ENCODE results near the gene LRP5. TPM values are rescaled to one million over a fixed set of nuclear protein-coding genes. Genes with fewer than 3 reads are reported as not detected.

The LRP5 gene
- total RNA-seq, 1 experiment from 2014 or later: 48.8 TPM

DNA sequence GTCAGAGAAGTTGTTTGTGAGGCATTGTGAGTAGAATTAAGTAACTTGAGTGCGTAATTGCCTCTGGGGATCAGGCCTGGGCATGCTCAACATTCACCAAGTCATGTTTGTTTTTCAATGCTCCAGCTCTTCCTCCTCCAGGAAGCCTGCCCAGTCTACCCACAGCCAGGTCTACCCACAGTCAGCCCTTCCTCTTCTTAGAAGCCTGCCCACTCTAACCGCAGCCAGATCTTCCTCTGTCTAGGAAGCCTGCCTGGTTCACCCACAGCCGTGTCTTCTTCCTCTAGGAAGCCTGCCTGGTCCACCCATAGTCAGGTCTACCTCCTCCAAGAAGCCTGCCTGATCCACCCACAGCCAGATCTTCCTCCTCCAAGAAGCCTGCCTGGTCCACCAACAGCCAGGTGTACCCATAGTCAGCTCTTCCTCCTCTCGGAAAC lies 25.0 kb downstream of the LRP5 start:
- Mint-ChIP-seq H3K27me3 (ENCODE audit: low read depth) (no peaks in the 10 kb centered on the region), H3K4me1 (peaks cover 53% of the 10 kb centered on the region), H3K9me3 (no peaks in the 10 kb centered on the region), H3K36me3 (peaks cover 5% of the 10 kb centered on the region), H3K27ac (peak overlapping the region; percentile 74), H3K4me3 (no peak overlapping the region)
- no peak for TF ChIP-seq TP53 (CRISPR knock-in tag; IDR thresholded peaks at IDR 0.05)
- no peak for TF ChIP-seq TEAD4 (CRISPR knock-in tag; IDR thresholded peaks at IDR 0.05)
- no peak for TF ChIP-seq GTF2I (CRISPR knock-in tag; conservative IDR thresholded peaks at IDR 0.05)
- TF ChIP-seq FOXJ3 (CRISPR knock-in tag; IDR thresholded peaks at IDR 0.05; ENCODE audit: borderline replicate concordance): no peak
- TF ChIP-seq, protein P1, sequence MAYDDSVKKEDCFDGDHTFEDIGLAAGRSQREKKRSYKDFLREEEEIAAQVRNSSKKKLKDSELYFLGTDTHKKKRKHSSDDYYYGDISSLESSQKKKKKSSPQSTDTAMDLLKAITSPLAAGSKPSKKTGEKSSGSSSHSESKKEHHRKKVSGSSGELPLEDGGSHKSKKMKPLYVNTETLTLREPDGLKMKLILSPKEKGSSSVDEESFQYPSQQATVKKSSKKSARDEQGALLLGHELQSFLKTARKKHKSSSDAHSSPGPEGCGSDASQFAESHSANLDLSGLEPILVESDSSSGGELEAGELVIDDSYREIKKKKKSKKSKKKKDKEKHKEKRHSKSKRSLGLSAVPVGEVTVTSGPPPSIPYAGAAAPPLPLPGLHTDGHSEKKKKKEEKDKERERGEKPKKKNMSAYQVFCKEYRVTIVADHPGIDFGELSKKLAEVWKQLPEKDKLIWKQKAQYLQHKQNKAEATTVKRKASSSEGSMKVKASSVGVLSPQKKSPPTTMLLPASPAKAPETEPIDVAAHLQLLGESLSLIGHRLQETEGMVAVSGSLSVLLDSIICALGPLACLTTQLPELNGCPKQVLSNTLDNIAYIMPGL (CRISPR knock-in tag; IDR thresholded peaks at IDR 0.05): no peak
- no peak for TF ChIP-seq EMX1 (CRISPR knock-in tag; IDR thresholded peaks at IDR 0.05)
- no peak for TF ChIP-seq ETV6 (CRISPR knock-in tag; IDR thresholded peaks at IDR 0.05)
- TF ChIP-seq NFE2L1 (CRISPR knock-in tag; IDR thresholded peaks at IDR 0.05): no peak
- TF ChIP-seq, protein P2, sequence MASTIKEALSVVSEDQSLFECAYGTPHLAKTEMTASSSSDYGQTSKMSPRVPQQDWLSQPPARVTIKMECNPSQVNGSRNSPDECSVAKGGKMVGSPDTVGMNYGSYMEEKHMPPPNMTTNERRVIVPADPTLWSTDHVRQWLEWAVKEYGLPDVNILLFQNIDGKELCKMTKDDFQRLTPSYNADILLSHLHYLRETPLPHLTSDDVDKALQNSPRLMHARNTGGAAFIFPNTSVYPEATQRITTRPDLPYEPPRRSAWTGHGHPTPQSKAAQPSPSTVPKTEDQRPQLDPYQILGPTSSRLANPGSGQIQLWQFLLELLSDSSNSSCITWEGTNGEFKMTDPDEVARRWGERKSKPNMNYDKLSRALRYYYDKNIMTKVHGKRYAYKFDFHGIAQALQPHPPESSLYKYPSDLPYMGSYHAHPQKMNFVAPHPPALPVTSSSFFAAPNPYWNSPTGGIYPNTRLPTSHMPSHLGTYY (CRISPR knock-in tag; IDR thresholded peaks at IDR 0.05): no peak
- TF ChIP-seq SP1 (CRISPR knock-in tag; conservative IDR thresholded peaks at IDR 0.05): no peak
- TF ChIP-seq, protein P3, sequence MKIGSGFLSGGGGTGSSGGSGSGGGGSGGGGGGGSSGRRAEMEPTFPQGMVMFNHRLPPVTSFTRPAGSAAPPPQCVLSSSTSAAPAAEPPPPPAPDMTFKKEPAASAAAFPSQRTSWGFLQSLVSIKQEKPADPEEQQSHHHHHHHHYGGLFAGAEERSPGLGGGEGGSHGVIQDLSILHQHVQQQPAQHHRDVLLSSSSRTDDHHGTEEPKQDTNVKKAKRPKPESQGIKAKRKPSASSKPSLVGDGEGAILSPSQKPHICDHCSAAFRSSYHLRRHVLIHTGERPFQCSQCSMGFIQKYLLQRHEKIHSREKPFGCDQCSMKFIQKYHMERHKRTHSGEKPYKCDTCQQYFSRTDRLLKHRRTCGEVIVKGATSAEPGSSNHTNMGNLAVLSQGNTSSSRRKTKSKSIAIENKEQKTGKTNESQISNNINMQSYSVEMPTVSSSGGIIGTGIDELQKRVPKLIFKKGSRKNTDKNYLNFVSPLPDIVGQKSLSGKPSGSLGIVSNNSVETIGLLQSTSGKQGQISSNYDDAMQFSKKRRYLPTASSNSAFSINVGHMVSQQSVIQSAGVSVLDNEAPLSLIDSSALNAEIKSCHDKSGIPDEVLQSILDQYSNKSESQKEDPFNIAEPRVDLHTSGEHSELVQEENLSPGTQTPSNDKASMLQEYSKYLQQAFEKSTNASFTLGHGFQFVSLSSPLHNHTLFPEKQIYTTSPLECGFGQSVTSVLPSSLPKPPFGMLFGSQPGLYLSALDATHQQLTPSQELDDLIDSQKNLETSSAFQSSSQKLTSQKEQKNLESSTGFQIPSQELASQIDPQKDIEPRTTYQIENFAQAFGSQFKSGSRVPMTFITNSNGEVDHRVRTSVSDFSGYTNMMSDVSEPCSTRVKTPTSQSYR (CRISPR knock-in tag; IDR thresholded peaks at IDR 0.05): no peak
- no peak for TF ChIP-seq ZNF219 (CRISPR knock-in tag; IDR thresholded peaks at IDR 0.05; ENCODE audit: borderline replicate concordance)
- TF ChIP-seq SOX15 (CRISPR knock-in tag; IDR thresholded peaks at IDR 0.05): no peak
- TF ChIP-seq, protein P4, sequence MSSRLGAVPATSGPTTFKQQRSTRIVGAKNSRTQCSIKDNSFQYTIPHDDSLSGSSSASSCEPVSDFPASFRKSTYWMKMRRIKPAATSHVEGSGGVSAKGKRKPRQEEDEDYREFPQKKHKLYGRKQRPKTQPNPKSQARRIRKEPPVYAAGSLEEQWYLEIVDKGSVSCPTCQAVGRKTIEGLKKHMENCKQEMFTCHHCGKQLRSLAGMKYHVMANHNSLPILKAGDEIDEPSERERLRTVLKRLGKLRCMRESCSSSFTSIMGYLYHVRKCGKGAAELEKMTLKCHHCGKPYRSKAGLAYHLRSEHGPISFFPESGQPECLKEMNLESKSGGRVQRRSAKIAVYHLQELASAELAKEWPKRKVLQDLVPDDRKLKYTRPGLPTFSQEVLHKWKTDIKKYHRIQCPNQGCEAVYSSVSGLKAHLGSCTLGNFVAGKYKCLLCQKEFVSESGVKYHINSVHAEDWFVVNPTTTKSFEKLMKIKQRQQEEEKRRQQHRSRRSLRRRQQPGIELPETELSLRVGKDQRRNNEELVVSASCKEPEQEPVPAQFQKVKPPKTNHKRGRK (CRISPR knock-in tag; IDR thresholded peaks at IDR 0.05; ENCODE audit: borderline replicate concordance): no peak
- no peak for TF ChIP-seq HMGA2 (CRISPR knock-in tag; IDR thresholded peaks at IDR 0.05)
- ChIA-PET POLR2A (no interaction called here), CTCF (interaction anchor here (0.8 to 1.8 kb wide), 3 partner anchors 12 to 39 kb away, joined by 3 to 5 read pairs (median 4); no protein-coding TSS in a partner anchor)
- DNase-seq (ENCODE audit: low spot score): no peak
- ATAC-seq: no peak

DNA sequence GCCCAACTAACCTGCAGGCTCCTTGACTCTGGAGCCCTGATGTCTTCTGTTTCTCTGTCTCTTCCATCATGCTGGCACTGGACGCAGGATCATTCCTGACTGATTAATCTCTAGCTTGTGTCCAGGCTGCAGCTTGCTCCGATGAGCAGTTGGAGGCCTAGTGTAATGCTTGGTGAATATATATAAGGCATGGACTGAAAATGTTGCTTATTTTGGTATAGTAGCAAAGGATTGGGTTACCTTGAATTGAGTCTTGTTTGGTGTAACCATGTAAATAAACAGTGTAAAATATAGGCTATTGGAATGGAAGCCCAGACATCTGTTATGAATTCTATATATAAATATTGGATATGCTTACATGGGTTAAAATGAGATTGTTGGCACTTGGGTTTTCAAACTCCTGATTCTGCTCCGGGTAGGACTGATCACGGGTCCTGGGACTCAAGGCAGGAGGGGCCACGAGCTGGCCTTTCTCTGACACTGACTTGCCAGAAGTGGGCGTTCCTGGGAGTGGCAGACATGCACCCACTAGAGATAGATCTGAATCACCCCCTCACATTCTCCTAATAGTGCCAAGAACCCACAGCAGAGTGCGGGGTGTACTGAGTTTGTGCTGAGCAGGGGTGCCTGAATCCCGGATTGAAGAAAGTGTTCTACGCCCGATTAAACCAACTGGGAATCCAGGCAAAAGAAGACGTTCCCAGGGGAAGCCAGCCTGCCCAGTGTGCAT lies 25.8 kb downstream of the LRP5 start:
- Mint-ChIP-seq H3K4me3 (no peak overlapping the region), H3K27ac (peak overlapping the region; percentile 74), H3K9me3 (no peaks in the 10 kb centered on the region), H3K36me3 (peaks cover 5% of the 10 kb centered on the region), H3K27me3 (ENCODE audit: low read depth) (no peaks in the 10 kb centered on the region), H3K4me1 (peaks cover 53% of the 10 kb centered on the region)
- ATAC-seq: no peak
- no peak for DNase-seq (ENCODE audit: low spot score)
- POLR2A ChIA-PET: interaction anchor here (0.6 kb wide), 1 partner anchor 66 kb away, joined by 3 read pairs; the partner anchor contains the start of gene C11orf24
- CTCF ChIA-PET: interaction anchor here (1.4 to 1.8 kb wide), 2 partner anchors 13 to 40 kb away, joined by 4 to 5 read pairs; no protein-coding TSS in a partner anchor
- TF ChIP-seq, protein P3 (CRISPR knock-in tag; IDR thresholded peaks at IDR 0.05): no peak
- TF ChIP-seq, protein P2 (CRISPR knock-in tag; IDR thresholded peaks at IDR 0.05): no peak
- TF ChIP-seq, protein P5, sequence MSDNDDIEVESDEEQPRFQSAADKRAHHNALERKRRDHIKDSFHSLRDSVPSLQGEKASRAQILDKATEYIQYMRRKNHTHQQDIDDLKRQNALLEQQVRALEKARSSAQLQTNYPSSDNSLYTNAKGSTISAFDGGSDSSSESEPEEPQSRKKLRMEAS (CRISPR knock-in tag; IDR thresholded peaks at IDR 0.05): no peak
- TF ChIP-seq TEAD4 (CRISPR knock-in tag; IDR thresholded peaks at IDR 0.05) (no peak), ZNF232 (CRISPR knock-in tag; IDR thresholded peaks at IDR 0.05) (no peak), NR2C2 (CRISPR knock-in tag; IDR thresholded peaks at IDR 0.05) (no peak)
- TF ChIP-seq, protein P4 (CRISPR knock-in tag; IDR thresholded peaks at IDR 0.05; ENCODE audit: borderline replicate concordance): no peak

Measured in WTC11 (cell line).